CD4-positive, alpha-beta T cell treated with Interleukin-2 at 100 ng/mL for 4 hours (primary cell): Measurements from ENCODE around the gene USP24.

Experiments used
- DNase-seq: peaks from one replicate; pipeline ENCODE4 v3.0.0-alpha.2; 2020; ENCODE audit warnings: low spot score

The USP24 gene

DNA sequence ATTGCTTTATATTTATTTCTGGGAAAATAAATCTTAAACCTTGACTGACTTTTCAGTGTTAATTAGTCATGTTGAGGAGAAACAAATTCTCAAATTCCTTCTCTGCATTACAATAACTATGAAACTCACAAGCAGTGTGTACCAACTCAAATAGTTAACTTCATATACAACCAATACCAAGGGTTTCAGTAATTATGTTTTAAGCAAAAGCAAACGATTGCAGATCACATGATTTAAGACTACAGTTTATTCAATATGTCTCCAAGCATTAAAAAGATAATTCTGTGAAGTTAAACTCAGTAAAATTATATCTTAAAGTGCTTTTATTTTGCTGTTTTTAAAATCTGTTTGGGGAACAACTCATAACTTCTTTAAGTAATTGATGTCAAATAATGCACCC, 147.2 kb downstream of the USP24 start:
- no peak for DNase-seq

DNA sequence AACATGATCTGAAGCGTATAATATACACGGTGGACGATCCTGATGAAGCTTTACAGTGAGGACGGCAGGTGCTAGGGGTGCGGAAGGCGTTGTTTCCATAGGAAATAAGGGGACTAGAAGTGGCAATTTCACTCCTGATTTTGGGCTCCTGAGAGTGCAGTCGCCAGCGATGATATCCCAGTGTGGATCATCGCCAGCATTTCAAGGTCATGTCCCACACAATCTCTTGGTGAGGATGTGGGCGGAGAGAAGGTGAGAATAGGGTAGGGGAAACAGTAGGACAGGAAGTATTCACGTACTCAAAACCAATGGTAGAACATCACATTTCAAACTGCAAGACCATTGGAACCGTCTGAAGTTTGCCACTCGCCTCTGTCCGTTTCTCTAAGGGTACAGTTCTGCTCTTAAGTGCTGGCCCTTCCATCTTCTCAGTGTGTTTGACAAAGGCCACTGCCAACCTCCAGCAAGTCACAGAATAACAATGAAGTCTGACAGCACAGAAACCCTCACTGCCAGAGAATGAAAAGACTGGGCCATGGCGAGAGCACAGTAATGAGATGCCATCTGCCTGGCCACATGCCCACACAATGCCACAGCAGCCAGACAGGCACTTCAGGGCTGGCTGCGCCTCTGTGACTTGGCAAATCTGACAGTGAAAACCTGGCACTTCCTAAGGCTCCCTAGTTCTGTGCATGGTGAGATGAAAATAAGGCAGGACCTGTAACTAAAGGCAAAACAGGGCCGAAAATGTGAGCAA, 148.0 kb downstream of the USP24 start:
- no peak for DNase-seq

DNA sequence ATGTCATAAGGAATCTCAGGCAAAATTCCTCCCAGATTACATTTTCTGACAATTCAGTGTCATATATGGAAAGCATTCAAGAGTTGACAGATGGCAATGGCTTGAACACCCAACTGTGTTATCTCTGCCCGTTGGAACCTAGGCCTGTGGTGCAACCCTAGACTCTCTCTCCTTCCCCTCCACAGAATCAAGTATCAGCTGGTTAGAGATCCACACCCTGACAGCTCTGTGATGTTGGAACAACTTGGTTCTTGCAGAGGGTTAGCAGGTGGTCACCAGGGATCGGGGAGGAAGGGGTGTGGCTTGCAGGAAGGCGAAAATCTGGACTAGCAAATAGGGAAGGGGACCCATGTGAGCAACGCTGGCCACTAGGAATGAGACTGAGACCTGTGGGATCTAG, 149.5 kb downstream of the USP24 start:
- no peak for DNase-seq

DNA sequence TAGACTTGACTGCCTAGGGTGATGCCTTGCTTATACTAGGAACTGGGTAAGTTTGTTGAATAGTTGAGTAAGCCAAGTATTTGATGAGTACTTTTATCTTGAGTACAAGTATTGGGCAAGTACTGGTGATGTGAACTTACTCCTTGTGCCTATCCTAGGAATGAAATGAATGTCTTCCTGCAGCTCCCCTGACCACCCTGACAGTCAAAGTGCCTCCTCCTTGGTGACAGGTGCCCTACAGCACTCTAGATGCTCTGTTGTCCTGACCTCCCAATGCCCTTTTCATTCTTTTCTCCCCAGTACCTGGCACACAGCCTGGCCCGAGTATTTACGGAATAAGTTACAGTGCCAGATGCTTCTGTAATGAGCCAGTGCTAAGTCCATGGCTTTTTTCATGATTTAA, 150.3 kb downstream of the USP24 start:
- DNase-seq = no peak

DNA sequence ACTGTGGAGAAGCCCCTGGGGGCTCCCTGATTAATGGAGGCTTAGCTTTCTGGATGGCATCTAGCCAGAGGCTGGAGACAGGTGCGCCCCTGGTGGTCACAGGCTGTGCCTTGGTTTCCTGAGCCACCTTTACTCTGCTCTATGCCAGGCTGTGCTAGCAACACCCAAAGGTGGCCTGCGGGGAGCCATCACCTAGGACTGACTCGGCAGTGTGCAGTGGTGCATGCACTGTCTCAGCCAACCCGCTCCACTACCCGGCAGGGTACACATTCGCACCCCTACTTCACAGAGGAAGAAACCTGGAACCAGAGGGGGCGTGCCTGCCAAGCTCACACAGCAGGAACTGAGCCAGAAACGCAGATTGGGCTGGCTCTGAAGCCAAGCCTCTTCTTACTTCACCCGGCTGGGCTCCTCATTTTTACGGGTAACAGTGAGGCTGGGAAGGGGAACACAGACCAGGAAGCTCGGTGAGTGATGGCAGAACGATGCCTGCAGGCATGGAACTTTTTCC, 151.0 kb downstream of the USP24 start:
- DNase-seq = no peak

DNA sequence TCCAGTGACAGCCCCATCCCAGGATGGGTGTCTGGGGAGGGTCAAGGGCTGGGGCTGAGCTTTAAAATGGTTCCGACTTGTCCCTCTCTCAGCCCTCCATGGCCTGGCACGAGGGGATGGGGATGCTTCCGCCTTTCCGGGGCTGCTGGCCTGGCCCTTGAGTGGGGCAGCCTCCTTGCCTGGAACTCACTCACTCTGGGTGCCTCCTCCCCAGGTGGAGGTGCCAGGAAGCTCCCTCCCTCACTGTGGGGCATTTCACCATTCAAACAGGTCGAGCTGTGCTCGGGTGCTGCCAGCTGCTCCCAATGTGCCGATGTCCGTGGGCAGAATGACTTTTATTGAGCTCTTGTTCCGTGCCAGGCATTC, 151.6 kb downstream of the USP24 start:
- DNase-seq = no peak

DNA sequence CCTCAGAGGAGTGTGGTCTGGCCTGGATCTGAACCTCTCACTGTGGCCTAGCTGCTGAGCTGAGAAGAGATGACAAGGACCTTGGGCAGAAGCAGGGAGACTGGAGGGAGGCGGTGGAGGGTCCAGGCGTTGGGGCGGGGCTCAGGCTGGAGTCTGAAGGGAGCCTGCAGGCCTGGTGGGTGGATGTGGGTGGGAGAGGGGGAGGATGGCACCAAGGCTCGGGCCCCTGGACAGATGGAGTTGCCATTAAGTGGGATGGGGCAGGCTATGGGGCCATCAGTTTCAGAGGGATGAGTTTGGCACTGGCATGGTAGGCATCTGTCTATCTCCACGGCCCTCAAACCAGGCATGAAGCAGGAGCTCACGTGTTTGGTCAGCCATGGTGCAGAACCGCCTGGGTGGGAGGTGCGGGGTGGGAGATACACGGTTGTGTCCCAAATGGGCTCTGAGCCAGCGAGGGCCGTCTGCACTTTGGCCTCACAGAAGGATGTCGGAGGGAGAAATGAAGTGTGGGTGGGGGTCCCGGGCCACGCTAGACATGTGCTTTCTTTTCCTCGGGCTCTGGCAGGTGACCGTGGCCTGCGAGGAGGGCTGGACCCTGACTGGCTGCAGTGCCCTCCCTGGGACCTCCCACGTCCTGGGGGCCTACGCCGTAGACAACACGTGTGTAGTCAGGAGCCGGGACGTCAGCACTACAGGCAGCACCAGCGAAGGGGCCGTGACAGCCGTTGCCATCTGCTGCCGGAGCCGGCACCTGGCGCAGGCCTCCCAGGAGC, 152.2 kb downstream of the USP24 start:
- no peak for DNase-seq

DNA sequence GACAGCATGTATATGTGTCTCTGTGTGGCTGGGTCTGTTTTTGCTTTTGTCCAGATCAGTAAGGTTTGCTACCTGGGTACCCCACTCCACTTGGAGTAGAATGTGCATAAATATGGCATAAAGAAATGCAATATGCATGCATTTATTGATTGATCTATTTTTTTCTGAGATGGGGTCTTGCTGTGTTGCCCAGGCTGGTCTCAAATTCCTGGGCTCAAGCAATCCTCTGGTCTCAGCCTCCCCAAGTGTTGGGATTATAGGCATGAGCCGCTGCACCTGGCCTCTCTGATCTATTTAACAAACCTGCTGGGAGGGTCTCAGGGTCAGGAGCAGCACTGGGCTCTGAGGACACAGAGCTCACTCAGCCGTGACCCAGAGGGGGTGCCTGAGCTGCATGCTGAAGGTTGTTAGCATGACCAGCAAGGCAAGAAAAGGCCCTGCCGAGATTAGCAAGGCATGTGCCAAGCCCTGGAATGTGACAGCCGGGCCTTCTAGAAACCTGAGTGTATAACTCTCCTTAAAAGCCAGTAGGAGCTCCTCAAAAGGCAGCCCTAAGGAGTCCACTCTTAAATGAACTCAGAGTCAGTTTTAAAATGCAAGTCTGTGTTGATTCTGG, 153.3 kb downstream of the USP24 start:
- no peak for DNase-seq

DNA sequence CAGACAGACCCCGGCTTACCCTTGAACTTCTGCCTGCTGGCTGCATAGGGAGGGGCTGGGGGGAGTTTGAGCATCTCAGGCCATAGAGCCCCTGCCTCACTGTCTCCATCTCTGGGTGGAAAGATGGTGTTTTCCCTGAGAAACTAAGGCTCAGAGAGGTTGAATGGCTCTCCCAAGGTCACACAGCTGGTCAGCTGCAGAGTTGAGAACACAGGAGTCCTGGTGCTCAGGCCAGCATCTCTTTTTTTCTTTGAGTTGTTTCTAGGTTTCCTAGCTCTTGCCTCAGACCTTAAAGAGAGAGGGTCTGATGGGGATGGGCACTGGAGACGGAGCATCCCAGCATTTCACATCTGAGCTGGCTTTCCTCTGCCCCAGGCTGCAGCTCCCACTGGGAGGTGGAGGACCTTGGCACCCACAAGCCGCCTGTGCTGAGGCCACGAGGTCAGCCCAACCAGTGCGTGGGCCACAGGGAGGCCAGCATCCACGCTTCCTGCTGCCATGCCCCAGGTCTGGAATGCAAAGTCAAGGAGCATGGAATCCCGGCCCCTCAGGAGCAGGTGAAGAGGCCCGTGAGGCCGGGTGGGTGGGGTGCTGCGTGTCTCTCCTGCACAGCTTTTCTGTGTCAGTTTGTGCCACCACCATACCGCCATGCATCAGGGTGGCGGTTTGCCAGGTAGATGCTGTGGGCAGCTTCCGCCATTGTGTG, 154.0 kb downstream of the USP24 start:
- DNase-seq = no peak

DNA sequence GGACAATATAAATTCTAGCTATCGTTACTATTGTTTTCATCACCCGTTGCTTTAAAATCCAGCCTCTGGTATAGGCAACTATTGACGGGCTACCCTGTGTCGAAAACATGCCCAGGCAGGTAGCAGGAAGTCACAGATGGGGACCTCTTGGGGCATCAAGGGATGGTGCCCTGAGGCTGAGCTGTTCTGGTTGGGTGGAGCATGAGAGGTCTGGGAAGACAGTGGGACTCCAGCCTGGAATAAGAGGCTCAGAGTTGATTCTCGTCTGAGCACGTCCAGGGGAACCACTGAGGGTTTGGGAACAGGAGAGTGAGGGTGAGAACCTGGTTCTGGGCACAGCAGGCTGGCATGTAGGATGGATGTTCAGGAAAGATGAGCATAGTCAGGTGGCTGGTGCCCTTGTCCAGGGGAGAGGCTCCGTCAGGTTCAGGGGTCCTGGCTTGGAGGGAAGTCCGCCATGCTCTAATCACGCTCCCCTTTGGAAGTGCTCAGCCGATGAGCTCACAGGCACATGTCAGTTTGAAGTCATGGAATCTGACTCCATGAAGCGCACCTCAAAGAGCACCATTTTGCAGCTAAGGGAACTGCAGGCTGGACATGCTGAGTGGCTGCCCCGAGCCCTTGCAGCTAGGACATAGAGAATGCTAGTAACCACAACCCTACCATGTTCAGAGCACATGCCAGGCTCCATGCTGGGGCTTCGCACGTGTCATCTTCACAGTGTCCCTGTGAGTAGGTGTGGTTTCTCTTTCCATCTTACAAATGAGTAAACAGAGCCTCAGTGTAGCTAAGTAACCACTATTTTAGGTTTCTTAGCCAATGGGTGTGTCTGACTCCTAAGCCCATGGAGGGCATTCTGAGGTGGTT, 154.8 kb downstream of the USP24 start:
- DNase-seq = no peak

DNA sequence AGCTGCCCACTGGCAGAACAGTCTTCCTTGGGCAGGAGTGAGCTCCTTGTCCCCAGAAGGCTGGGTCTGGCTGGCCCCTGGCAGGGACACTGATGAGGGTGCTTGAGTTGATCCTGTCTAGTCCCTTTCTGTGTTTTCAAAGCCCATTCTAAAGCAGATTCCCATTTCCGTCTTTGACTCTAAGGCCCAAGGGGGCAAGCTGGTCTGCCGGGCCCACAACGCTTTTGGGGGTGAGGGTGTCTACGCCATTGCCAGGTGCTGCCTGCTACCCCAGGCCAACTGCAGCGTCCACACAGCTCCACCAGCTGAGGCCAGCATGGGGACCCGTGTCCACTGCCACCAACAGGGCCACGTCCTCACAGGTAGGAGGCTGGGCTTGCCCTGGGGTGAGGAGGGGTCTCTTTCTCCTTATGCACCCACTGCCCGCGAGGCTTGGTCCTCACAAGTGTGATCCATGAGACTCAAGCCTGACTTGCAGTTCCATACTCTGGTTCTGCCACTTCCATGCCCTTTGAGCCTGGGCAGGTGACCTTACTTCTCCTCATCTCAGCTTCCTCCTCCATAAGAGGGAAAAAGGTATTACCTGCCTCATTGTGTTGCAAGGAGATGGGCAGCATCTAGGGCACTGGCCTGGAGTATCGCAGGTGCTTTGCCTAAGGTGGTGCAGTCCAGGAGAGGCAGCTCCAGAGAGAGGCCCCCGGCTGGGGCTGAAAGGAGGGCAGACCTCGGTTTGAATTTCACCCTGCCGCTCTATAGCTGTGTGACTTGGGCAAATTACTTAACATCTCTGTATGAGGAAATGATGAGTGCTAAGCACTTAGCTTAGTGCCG, 155.6 kb downstream of the USP24 start:
- DNase-seq = no peak

DNA sequence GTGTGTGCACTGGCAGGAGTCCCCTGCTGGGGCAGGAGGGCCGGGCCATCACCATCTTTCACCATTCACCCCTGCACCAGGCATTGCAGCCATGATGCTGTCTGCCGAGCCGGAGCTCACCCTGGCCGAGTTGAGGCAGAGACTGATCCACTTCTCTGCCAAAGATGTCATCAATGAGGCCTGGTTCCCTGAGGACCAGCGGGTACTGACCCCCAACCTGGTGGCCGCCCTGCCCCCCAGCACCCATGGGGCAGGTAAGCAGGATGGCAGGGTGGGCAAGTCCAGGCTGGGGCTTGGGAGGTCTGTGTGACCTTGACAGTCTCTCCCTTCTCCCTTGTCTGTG, 157.2 kb downstream of the USP24 start:
- DNase-seq = no peak

DNA sequence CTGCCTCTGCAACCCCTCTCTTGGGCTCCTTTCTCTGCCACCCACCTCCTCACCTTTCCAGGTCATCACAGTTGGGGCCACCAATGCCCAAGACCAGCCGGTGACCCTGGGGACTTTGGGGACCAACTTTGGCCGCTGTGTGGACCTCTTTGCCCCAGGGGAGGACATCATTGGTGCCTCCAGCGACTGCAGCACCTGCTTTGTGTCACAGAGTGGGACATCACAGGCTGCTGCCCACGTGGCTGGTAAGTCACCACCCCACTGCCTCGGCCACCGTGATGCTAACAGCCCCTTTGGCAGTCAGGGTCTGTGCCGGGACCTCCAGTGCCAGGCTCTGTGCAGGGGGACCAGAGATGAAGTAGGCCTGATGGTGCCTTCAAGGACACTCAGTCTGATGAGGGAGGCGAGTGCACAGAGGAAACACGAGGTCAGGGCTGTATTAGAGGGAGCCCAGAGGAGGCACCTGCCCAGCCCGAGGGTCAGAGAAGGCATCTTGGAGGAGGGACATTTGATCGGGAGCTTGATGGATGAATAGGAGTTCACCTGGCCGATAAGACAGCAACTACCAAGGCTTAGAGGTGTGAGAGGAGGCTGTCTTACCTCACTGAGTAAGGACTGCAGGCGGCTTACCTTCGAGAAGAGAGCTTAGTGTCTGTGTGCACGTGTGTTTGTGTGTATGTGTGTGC, 157.8 kb downstream of the USP24 start:
- no peak for DNase-seq

DNA sequence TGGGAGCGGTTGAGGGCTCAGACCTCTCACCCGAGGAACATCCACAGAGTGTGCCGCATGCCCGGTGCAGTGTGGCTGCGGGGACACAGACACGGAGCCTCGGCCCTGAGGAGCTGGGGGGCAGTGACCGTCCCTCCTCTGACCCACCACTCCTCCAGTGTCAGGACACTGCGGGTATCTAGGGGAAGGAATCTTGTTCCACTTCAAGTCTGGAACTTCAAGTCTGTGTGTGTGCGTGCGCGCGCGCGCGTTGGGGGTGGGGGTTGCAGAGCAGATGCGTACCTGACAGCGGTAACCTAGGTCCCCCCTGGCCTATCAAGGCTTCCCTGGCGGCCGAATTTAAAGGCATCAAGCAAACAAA, 158.6 kb downstream of the USP24 start:
- no peak for DNase-seq

DNA sequence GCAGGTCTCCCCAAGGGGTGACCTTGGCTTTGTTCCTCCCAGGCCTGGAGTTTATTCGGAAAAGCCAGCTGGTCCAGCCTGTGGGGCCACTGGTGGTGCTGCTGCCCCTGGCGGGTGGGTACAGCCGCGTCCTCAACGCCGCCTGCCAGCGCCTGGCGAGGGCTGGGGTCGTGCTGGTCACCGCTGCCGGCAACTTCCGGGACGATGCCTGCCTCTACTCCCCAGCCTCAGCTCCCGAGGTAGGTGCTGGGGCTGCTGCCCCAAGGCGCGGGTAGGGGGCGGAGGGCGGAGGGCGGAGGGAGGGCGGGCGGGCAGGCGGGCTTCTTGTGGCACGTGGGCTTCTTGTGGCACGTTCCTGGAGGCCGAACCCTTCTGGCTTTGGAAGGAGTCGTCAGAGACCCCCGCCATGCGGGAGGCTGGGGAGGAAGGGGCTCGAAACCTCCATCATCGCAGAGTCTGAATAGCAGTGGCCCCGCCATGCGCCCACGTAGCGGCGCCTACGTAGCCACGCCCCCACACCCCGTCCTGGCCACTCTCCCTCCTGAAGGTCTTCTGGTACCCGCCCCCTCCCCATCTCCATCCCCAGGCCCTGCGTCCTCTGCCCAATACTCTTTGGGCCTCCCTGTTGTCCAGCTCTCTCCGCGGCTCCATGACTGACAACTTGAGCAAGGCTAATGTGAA, 159.1 kb downstream of the USP24 start:
- no peak for DNase-seq

DNA sequence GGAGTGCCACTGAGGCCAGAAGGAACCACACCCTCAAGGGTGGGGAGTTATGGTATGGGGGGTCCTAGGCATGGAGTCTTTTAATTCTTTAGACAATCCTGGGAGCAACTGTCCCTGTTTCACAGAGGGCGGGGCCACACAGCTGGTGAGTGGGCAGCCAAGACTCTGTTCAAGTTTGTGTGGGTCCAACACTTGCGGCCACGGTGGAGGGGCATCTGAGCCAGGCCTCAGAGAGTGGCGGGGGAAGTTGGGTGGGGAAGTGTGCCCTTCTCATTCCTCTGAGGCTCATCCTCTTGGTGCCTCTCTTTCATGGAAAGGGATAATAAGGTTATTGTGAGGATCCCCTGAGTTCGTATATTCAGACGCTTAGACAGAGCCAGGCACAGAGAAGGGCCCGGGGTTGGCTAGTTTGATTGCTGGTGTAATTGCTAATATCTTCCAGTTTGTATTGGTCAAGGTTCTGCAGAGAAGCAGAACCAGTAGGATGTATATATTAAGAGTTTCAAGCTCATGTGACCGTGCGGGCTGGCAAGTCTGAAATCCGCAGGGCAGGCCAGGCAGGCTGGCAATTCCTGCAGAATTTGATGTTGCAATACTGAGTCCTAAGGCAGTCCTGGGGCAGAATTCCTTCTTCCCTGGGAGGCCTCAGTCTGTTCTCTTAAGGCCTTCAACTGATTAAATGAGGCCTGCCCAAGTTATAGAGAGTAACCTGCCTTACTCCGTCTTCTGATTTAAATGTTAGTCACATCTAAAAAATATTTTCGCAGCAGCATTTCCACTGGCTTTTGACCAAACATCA, 159.9 kb downstream of the USP24 start:
- DNase-seq = no peak

DNA sequence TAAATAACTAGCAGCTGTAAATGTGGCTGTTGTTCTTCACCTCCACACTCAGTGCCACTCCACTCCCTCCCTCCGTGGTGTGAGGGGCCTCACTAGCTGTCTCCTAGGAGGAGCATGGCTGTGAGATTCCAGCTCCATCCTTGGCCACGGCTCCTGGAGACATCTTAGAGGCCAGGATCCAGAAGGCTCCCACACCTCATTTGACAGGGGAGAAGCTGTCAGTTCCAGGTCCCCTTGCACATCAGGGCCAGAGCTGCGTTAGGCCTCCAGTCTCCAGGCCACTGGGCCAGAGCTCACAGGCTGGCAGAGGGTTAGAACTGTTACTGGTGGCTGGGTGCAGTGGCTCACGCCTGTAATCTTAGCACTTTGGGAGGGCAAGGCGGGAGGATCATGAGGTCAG, 160.8 kb downstream of the USP24 start:
- DNase-seq = no peak

DNA sequence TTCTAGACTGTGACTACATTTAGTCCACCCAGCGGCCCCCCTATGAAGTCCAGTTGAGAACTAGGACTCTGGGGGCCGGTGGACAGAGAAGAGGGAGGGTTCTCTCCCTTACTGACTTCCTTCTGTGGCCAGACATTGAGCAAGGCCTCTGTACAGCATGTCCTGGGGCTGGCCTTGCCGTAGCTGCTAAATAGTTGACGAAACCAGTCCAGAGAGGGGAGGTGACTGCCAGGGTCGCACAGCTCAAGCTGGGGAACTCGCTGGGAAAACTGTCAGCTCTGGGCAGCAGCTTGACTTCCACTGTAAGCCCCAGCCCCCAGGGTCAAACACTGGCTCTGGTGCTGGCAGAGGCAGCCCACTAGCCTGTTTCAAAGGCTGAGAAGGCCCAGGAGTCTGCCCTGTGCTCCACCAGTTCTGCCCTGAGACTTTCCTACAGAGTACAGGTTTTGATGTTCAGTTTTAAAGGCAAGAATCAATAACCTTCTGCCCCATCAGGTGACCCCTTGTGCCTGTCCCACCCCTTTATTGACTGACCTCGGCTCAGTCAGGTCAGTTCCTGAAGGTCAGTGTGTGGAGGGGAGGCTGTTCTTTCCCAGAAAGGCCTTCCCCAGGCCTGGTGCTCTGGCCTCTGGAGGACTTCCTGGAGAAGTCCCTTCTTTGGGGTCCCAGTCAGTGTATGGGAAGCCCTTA, 161.8 kb downstream of the USP24 start:
- no peak for DNase-seq
